ENCODE data around the gene ITGB3BP.

DNA sequence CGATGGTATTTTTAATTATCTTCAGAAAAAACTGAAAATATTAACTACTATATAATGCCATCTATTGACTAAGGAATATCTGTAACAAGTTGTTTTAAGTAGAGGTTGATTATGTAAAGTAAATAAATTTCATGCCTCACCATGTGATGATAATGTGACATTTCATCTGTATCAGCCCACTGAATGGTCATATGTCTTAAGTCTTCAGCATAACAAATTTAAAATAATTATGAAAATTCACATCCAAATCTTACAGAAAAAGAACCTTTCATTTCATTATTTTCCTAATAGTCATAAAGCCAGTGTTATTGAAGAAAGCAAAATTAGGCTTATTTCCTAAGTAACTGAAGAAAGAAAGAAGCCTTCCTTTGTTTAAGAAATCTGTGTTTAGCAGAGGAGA is 72.6 kb downstream of the ITGB3BP start:
- TF ChIP-seq, protein P1, sequence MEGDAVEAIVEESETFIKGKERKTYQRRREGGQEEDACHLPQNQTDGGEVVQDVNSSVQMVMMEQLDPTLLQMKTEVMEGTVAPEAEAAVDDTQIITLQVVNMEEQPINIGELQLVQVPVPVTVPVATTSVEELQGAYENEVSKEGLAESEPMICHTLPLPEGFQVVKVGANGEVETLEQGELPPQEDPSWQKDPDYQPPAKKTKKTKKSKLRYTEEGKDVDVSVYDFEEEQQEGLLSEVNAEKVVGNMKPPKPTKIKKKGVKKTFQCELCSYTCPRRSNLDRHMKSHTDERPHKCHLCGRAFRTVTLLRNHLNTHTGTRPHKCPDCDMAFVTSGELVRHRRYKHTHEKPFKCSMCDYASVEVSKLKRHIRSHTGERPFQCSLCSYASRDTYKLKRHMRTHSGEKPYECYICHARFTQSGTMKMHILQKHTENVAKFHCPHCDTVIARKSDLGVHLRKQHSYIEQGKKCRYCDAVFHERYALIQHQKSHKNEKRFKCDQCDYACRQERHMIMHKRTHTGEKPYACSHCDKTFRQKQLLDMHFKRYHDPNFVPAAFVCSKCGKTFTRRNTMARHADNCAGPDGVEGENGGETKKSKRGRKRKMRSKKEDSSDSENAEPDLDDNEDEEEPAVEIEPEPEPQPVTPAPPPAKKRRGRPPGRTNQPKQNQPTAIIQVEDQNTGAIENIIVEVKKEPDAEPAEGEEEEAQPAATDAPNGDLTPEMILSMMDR (IDR thresholded peaks at IDR 0.05; ENCODE audit: low read depth, low read length, poor library complexity, severe bottlenecking) = no peak
- TF ChIP-seq EZH2phosphoT487 (IDR thresholded peaks at IDR 0.05; ENCODE audit: borderline replicate concordance, low read length) = no peak

Measured in DOHH2 (cell line).